Measurements from ENCODE around the gene ANKS3. TPM values are rescaled to one million over a fixed set of nuclear protein-coding genes. Genes with fewer than 3 reads are reported as not detected.

Gene ANKS3
- polyA plus RNA-seq, 3 donors: 0.59 to 13.7 (median 0.95) TPM

DNA sequence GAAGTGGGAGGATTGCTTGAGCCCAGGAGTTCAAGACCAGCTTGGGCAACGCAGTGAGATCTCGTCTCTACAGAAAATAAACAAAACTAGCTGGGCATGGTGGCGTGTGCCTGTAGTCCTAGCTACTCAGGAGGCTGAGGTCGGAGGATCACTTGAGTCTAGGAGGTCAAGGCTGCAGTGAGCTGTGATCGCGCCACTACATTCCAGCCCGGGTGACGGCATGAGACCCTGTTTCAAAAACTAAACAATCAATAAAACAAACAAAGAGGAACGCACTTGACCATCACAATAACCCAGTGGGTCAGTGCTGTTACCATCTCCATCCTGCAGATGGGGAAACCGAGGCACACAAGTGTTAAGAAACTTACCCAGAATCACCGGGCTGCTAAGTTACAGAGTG is 19.2 kb upstream of the ANKS3 start:
- no peaks in the 10 kb centered on the region for H3K4me1 Mint-ChIP-seq
- Histone ChIP-seq H3K9ac (ENCODE audit: insufficient read depth, low read length, poor library complexity, severe bottlenecking) (no peak overlapping the region), H3K4me1 (ENCODE audit: control insufficient read depth in 1 of 2, insufficient read depth in 2 of 2, low read length in 2 of 2) (no peaks in the 10 kb centered on the region), H3K27ac (ENCODE audit: low read depth in 1 of 2, low read length in 2 of 2) (no peak overlapping the region), H3K36me3 (replicated peaks in 1 of 2; ENCODE audit: control insufficient read depth in 1 of 2, insufficient read depth in 2 of 2, low read length in 2 of 2) (peaks cover 59 to 77% of the 10 kb centered on the region in 2 donors), H4K20me1 (ENCODE audit: insufficient read depth, low read length) (no peaks in the 10 kb centered on the region), H3K27me3 (ENCODE audit: control insufficient read depth in 2 of 2, insufficient read depth in 2 of 2, low read length in 2 of 2) (no peaks in the 10 kb centered on the region), H3K9me3 (replicated peaks in 1 of 2; ENCODE audit: control insufficient read depth in 1 of 2, insufficient read depth in 1 of 2, low read length in 2 of 2) (peaks cover 0 to 6% of the 10 kb centered on the region in 2 donors), H3K4me3 (replicated peaks in 1 of 3; ENCODE audit: low read depth in 2 of 3, low read length in 3 of 3) (no peak overlapping the region), H3K79me2 (ENCODE audit: insufficient read depth, low read length) (no peaks in the 10 kb centered on the region), H3K4me2 (replicated peaks; ENCODE audit: extremely low read depth, low read length, poor library complexity, severe bottlenecking) (no peak overlapping the region), H2AFZ (ENCODE audit: insufficient read depth, low read depth, low read length, poor library complexity, severe bottlenecking) (no peak overlapping the region)
- intact Hi-C loops (cut with micrococcal nuclease): no loop called here
- no peak overlapping the region for H3K27ac Mint-ChIP-seq
- H3K36me3 Mint-ChIP-seq: peaks cover 56 to 73% of the 10 kb centered on the region in 2 donors
- TF ChIP-seq, protein P1, sequence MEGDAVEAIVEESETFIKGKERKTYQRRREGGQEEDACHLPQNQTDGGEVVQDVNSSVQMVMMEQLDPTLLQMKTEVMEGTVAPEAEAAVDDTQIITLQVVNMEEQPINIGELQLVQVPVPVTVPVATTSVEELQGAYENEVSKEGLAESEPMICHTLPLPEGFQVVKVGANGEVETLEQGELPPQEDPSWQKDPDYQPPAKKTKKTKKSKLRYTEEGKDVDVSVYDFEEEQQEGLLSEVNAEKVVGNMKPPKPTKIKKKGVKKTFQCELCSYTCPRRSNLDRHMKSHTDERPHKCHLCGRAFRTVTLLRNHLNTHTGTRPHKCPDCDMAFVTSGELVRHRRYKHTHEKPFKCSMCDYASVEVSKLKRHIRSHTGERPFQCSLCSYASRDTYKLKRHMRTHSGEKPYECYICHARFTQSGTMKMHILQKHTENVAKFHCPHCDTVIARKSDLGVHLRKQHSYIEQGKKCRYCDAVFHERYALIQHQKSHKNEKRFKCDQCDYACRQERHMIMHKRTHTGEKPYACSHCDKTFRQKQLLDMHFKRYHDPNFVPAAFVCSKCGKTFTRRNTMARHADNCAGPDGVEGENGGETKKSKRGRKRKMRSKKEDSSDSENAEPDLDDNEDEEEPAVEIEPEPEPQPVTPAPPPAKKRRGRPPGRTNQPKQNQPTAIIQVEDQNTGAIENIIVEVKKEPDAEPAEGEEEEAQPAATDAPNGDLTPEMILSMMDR (IDR thresholded peaks at IDR 0.05): no peak
- H3K27me3 Mint-ChIP-seq (ENCODE audit: low read depth in 3 of 3): peaks cover 0 to 2% (median 0%) of the 10 kb centered on the region in 3 donors
- DNase-seq: no peak
- H3K4me3 Mint-ChIP-seq: no peak overlapping the region
- H3K9me3 Mint-ChIP-seq: peaks cover 5 to 11% (median 8%) of the 10 kb centered on the region in 7 donors
- WGBS (ENCODE audit: insufficient coverage): 100% methylated on average over 11 of the region's 11 CpGs

DNA sequence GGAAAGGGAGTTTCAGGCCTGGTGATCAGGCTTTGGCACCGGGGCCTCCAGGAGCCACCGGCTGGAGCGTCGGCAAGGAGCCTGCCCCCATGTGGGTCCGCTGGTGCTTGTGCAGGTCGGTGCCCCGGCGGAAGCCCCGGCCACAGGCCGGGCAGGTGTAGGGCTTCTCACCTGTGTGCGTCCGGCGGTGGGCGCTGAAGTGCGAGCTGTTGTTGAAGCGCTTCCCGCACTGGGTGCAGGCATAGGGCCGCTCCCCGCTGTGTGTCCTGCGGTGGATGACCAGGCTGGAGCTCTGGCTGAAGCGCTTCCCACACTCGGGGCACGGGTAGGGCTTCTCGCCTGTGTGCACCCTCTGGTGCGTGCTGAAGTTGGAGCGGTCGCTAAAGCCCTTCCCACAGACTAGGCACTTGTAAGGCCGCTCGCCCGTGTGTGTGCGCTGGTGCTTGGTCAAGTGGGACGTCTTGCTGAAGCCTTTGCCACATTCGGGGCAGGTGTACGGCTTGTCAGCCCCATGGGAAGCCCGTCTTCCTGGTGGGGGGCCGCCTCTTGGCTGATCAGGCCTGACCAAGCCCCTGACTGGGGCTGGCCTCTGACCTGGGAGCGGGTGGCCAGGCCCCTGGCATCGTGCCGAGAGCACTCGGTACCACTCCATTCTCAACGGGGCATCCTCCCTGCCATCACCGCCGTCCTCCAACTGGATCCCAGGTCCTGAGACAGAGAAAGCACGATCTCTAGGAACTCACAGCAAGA is 18.5 kb upstream of the ANKS3 start:
- Histone ChIP-seq H3K36me3 (replicated peaks in 1 of 2; ENCODE audit: control insufficient read depth in 1 of 2, insufficient read depth in 2 of 2, low read length in 2 of 2) (peaks cover 55 to 72% of the 10 kb centered on the region in 2 donors), H3K4me2 (replicated peaks; ENCODE audit: extremely low read depth, low read length, poor library complexity, severe bottlenecking) (no peak overlapping the region), H3K27me3 (ENCODE audit: control insufficient read depth in 2 of 2, insufficient read depth in 2 of 2, low read length in 2 of 2) (no peaks in the 10 kb centered on the region), H3K79me2 (ENCODE audit: insufficient read depth, low read length) (no peaks in the 10 kb centered on the region), H3K9me3 (replicated peaks in 1 of 2; ENCODE audit: control insufficient read depth in 1 of 2, insufficient read depth in 1 of 2, low read length in 2 of 2) (peaks cover 0 to 6% of the 10 kb centered on the region in 2 donors), H3K4me1 (ENCODE audit: control insufficient read depth in 1 of 2, insufficient read depth in 2 of 2, low read length in 2 of 2) (no peaks in the 10 kb centered on the region), H2AFZ (ENCODE audit: insufficient read depth, low read depth, low read length, poor library complexity, severe bottlenecking) (no peak overlapping the region), H3K9ac (ENCODE audit: insufficient read depth, low read length, poor library complexity, severe bottlenecking) (no peak overlapping the region), H3K27ac (ENCODE audit: low read depth in 1 of 2, low read length in 2 of 2) (no peak overlapping the region), H4K20me1 (ENCODE audit: insufficient read depth, low read length) (no peaks in the 10 kb centered on the region), H3K4me3 (replicated peaks in 1 of 3; ENCODE audit: low read depth in 2 of 3, low read length in 3 of 3) (no peak overlapping the region)
- no peak overlapping the region for H3K27ac Mint-ChIP-seq
- H3K36me3 Mint-ChIP-seq: peaks cover 52 to 66% of the 10 kb centered on the region in 2 donors
- DNase-seq: no peak
- intact Hi-C loops (cut with micrococcal nuclease): no loop called here
- peaks cover 0 to 2% (median 0%) of the 10 kb centered on the region in 3 donors for H3K27me3 Mint-ChIP-seq (ENCODE audit: low read depth in 3 of 3)
- WGBS (ENCODE audit: insufficient coverage): 98% methylated on average over 43 of the region's 44 CpGs
- H3K9me3 Mint-ChIP-seq: peaks cover 5 to 11% (median 8%) of the 10 kb centered on the region in 7 donors
- TF ChIP-seq, protein P1 (IDR thresholded peaks at IDR 0.05): no peak
- H3K4me3 Mint-ChIP-seq: no peak overlapping the region
- H3K4me1 Mint-ChIP-seq: no peaks in the 10 kb centered on the region
